HEK293 (cell line): ENCODE results near the gene CHMP6.

Source experiments
- CTCF ChIA-PET: fragments of 350-600 bp; formaldehyde crosslinking; extraction: SDS; loops from one replicate; lab custom pipeline; 2021; ENCODE audit warnings: antibody characterized with exemption; lab: Yijun Ruan, JAX
- POLR2A ChIA-PET: fragments of 300-600 bp; formaldehyde crosslinking; extraction: SDS; loops from one replicate; lab custom pipeline; 2020; ENCODE audit warnings: antibody characterized with exemption, inconsistent platforms; lab: Yijun Ruan, JAX
- H3K27ac ChIP-seq: fragments of 200-500 bp; sonication (Bioruptor generic); 2 replicates; pipeline ENCODE4 v1.5.1; 2014; ENCODE audit warnings: low read depth, low read length, control low read depth, inconsistent platforms; ENCODE audit errors: extremely low read depth
- H3K36me3 ChIP-seq, 2 experiments: fragments of 200-500 bp in 1 of 2; sonication (Bioruptor generic) in 1 of 2; 1 replicate in 1 of 2; 2 replicates in 1 of 2; pipeline ENCODE4 v1.5.1; 2014 to 2017; ENCODE audit warnings: inconsistent platforms in 2 of 2, low read length in 2 of 2; ENCODE audit not compliant: control insufficient read depth in 2 of 2, insufficient read depth in 1 of 2
- H3K4me1 ChIP-seq: fragments of 200-500 bp; sonication (Bioruptor generic); 2 replicates; pipeline ENCODE4 v1.5.1; 2014; ENCODE audit warnings: mild to moderate bottlenecking, low read length, inconsistent platforms; ENCODE audit not compliant: control insufficient read depth, insufficient read depth
- H3K4me3 ChIP-seq: 2 replicates; pipeline ENCODE4 v1.5.1; 2011; ENCODE audit warnings: low read depth, mild to moderate bottlenecking, control low read depth, low read length, moderate library complexity
- H3K9me3 ChIP-seq: fragments of 200-500 bp; sonication (Bioruptor generic); 2 replicates; pipeline ENCODE4 v1.5.1; 2014; ENCODE audit warnings: low read depth, low read length, inconsistent platforms; ENCODE audit not compliant: control insufficient read depth, insufficient read depth
- EGR2 ChIP-seq: fragments of 450-650 bp; formaldehyde crosslinking; IDR thresholded peaks from 2 replicates; pipeline ENCODE4 v1.5.1; 2016; ENCODE audit warnings: low read depth, missing biosample characterization, missing genetic modification characterization
- FEZF1 ChIP-seq: fragments of 450-650 bp; formaldehyde crosslinking; IDR thresholded peaks from 2 replicates; pipeline ENCODE4 v1.5.1; 2016; ENCODE audit warnings: missing biosample characterization, missing genetic modification characterization
- GLIS1 ChIP-seq: fragments of 450-650 bp; formaldehyde crosslinking; IDR thresholded peaks from 2 replicates; pipeline ENCODE4 v1.5.1; 2016; ENCODE audit warnings: missing biosample characterization, missing genetic modification characterization
- GLIS2 ChIP-seq: fragments of 450-650 bp; formaldehyde crosslinking; IDR thresholded peaks from 2 replicates; pipeline ENCODE4 v1.5.1; 2016; ENCODE audit warnings: missing biosample characterization, missing genetic modification characterization
- SP3 ChIP-seq: fragments of 450-650 bp; formaldehyde crosslinking; IDR thresholded peaks from 2 replicates; pipeline ENCODE4 v1.5.1; 2016; ENCODE audit warnings: missing biosample characterization, missing genetic modification characterization
- ZFHX2 ChIP-seq: fragments of 450-650 bp; formaldehyde crosslinking; conservative IDR thresholded peaks from 2 replicates; pipeline ENCODE4 v1.5.1; 2016; ENCODE audit warnings: missing biosample characterization, missing genetic modification characterization
- ZIC2 ChIP-seq: fragments of 450-650 bp; formaldehyde crosslinking; IDR thresholded peaks from 2 replicates; pipeline ENCODE4 v1.5.1; 2016; ENCODE audit warnings: missing biosample characterization, missing genetic modification characterization
- ZNF112 ChIP-seq: fragments of 450-650 bp; formaldehyde crosslinking; IDR thresholded peaks from 2 replicates; pipeline ENCODE4 v1.5.0; 2017; ENCODE audit warnings: missing biosample characterization, missing genetic modification characterization
- ZNF169 ChIP-seq: fragments of 450-650 bp; formaldehyde crosslinking; IDR thresholded peaks from 2 replicates; pipeline ENCODE4 v1.5.1; 2016; ENCODE audit warnings: missing biosample characterization, missing genetic modification characterization
- ZNF18 ChIP-seq: fragments of 450-650 bp; formaldehyde crosslinking; IDR thresholded peaks from 2 replicates; pipeline ENCODE4 v1.5.1; 2016; ENCODE audit warnings: missing biosample characterization, missing genetic modification characterization
- ZNF423 ChIP-seq: fragments of 450-650 bp; formaldehyde crosslinking; IDR thresholded peaks from 2 replicates; pipeline ENCODE4 v1.5.1; 2016; ENCODE audit warnings: missing biosample characterization, missing genetic modification characterization
- ZNF792 ChIP-seq: fragments of 450-650 bp; formaldehyde crosslinking; IDR thresholded peaks from 2 replicates; pipeline ENCODE4 v1.5.1; 2016; ENCODE audit warnings: missing biosample characterization, missing genetic modification characterization
- ZSCAN30 ChIP-seq: fragments of 450-650 bp; IDR thresholded peaks from 2 replicates; pipeline ENCODE4 v1.5.1; 2018; ENCODE audit warnings: missing biosample characterization, mild to moderate bottlenecking, missing genetic modification characterization, moderate library complexity
- TF ChIP-seq, protein P1 (sequence below): fragments of 450-650 bp; formaldehyde crosslinking; IDR thresholded peaks from 2 replicates; pipeline ENCODE4 v1.5.1; 2016; ENCODE audit warnings: missing biosample characterization, missing genetic modification characterization, low read depth
- TF ChIP-seq, protein P2 (sequence below): fragments of 450-650 bp; formaldehyde crosslinking; IDR thresholded peaks from 2 replicates; pipeline ENCODE4 v1.5.1; 2017; ENCODE audit warnings: missing biosample characterization, missing genetic modification characterization

The CHMP6 gene

DNA sequence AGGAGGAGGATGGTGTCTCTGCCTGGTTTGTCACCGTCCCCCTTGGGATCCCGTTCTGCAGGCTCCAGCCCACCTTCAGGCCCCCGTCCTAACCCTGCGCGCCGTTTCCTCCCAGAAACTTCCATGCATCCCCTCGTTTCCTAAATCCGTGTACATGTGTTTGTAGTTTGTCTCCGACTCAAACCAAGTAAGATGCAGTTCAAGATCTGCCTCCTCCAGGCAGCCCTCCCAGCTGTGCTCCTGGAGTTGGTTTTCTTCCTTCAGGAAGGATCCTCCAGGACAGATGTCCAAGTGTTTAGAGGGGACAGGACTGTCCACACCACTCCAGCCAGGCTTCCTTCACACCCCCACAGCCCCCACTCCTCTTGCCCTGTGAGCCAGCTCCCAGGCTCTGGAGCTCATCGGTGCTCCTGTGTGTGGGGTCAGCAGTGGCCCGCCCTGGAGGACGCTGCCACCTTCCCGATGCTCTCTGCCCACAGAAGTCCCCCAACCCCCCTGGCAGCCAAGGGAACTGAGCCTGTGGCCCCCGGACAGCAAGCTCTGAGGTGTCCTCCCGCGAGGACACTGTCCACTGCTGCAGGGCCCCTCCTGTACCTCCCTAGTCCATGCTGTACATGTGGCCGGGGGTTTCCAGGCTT, 54.6 kb downstream of the CHMP6 start:
- TF ChIP-seq ZNF423 (tag by site-specific recombination) (no peak), ZSCAN30 (tag by site-specific recombination) (peak; percentile 59; the same call in 1 of the 2 replicates)
- POLR2A ChIA-PET: interaction anchor here (2.1 to 2.9 kb wide), 3 partner anchors 9 to 48 kb away, joined by 6 to 10 read pairs (median 9); partner anchors contain the start of gene BAIAP2
- Histone ChIP-seq H3K9me3 (no peaks in the 10 kb centered on the region), H3K36me3 (peaks cover 0 to 7% of the 10 kb centered on the region in 2 experiments; a peak in 1 of 3 replicates), H3K27ac (no peak overlapping the region), H3K4me3 (no peak overlapping the region), H3K4me1 (peaks cover 14% of the 10 kb centered on the region)
- CTCF ChIA-PET: interaction anchor here (0.7 kb wide), 1 partner anchor 17 kb away, joined by 3 read pairs; no protein-coding TSS in a partner anchor

GRCh38 chr17:81046770-81047359, 55.2 kb downstream of the CHMP6 start:
- H3K9me3 ChIP-seq: no peaks in the 10 kb centered on the region
- peaks cover 0 to 7% of the 10 kb centered on the region in 2 experiments; a peak in 1 of 3 replicates for H3K36me3 ChIP-seq
- CTCF ChIA-PET: interaction anchor here (0.7 kb wide), 1 partner anchor 16 kb away, joined by 3 read pairs; no protein-coding TSS in a partner anchor
- H3K4me1 ChIP-seq: peaks cover 14% of the 10 kb centered on the region
- TF ChIP-seq ZFHX2 (tag by site-specific recombination) (peak; percentile 86), ZNF169 (tag by site-specific recombination) (no peak), EGR2 (tag by site-specific recombination) (peak; percentile 50; the same call in 1 of the 2 replicates)
- TF ChIP-seq, all 188 proteins: peak for 2
- H3K27ac ChIP-seq: no peak overlapping the region
- H3K4me3 ChIP-seq: no peak overlapping the region
- POLR2A ChIA-PET: interaction anchor here (2.6 kb wide), 1 partner anchor 12 kb away, joined by 9 read pairs; the partner anchor contains the start of gene BAIAP2

- POLR2A ChIA-PET: interaction anchor here (2.7 to 4.2 kb wide), 2 partner anchors 13 to 46 kb away, joined by 11 to 23 read pairs; partner anchors contain the start of gene BAIAP2
- CTCF ChIA-PET: interaction anchor here (1.0 to 2.3 kb wide), 5 partner anchors 9 to 53 kb away, joined by 3 to 8 read pairs (median 4); no protein-coding TSS in a partner anchor
These were observed 57.3 kb downstream of the CHMP6 start for GRCh38 chr17:81048827-81049371.

DNA sequence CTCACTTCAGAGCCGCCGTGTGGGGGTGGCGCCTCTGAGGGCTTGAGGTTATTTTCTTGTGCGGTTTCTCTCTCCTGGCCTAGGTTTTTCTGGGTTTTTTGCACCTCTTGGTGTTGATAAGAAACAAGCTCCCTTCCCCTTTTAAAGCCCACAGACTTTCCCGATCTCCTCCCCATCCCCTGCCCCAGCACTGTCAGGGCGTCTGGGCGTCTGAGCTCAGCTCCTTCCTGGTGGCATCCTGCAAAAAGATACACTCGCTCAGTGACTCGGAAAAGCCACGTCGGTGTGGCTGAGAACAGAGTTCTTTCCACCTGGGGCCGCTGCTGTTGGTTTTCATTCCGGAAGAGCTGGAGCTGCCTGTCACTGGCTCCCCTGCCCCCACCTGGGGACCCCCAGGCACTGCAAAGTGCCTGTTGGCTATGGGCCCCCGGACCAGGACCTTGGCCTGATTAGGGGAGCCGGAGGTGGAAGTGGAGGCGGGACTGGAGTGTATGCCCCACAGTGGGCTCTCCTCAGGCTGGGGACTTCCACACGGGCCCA, 57.8 kb downstream of the CHMP6 start:
- H3K27ac ChIP-seq: no peak overlapping the region
- TF ChIP-seq, protein P1, sequence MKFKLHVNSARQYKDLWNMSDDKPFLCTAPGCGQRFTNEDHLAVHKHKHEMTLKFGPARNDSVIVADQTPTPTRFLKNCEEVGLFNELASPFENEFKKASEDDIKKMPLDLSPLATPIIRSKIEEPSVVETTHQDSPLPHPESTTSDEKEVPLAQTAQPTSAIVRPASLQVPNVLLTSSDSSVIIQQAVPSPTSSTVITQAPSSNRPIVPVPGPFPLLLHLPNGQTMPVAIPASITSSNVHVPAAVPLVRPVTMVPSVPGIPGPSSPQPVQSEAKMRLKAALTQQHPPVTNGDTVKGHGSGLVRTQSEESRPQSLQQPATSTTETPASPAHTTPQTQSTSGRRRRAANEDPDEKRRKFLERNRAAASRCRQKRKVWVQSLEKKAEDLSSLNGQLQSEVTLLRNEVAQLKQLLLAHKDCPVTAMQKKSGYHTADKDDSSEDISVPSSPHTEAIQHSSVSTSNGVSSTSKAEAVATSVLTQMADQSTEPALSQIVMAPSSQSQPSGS (tag by site-specific recombination): no peak
- TF ChIP-seq, protein P2, sequence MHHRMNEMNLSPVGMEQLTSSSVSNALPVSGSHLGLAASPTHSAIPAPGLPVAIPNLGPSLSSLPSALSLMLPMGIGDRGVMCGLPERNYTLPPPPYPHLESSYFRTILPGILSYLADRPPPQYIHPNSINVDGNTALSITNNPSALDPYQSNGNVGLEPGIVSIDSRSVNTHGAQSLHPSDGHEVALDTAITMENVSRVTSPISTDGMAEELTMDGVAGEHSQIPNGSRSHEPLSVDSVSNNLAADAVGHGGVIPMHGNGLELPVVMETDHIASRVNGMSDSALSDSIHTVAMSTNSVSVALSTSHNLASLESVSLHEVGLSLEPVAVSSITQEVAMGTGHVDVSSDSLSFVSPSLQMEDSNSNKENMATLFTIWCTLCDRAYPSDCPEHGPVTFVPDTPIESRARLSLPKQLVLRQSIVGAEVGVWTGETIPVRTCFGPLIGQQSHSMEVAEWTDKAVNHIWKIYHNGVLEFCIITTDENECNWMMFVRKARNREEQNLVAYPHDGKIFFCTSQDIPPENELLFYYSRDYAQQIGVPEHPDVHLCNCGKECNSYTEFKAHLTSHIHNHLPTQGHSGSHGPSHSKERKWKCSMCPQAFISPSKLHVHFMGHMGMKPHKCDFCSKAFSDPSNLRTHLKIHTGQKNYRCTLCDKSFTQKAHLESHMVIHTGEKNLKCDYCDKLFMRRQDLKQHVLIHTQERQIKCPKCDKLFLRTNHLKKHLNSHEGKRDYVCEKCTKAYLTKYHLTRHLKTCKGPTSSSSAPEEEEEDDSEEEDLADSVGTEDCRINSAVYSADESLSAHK: no peak
- TF ChIP-seq ZNF112 (tag by site-specific recombination): no peak
- H3K36me3 ChIP-seq: peaks cover 0 to 7% of the 10 kb centered on the region in 2 experiments; a peak in 1 of 3 replicates
- POLR2A ChIA-PET: interaction anchor here (1.6 to 4.2 kb wide), 3 partner anchors 13 to 48 kb away, joined by 8 to 23 read pairs (median 11); partner anchors contain the start of gene BAIAP2
- CTCF ChIA-PET: interaction anchor here (1.0 to 2.3 kb wide), 5 partner anchors 9 to 53 kb away, joined by 3 to 8 read pairs (median 4); no protein-coding TSS in a partner anchor
- no peak overlapping the region for H3K4me3 ChIP-seq
- H3K9me3 ChIP-seq: no peaks in the 10 kb centered on the region
- H3K4me1 ChIP-seq: peaks cover 16% of the 10 kb centered on the region

More at GRCh38 chr17:81048827-81049371, 57.3 kb downstream of the CHMP6 start:
- no peak overlapping the region for H3K4me3 ChIP-seq
- H3K27ac ChIP-seq: no peak overlapping the region
- peaks cover 0 to 7% of the 10 kb centered on the region in 2 experiments; a peak in 1 of 3 replicates for H3K36me3 ChIP-seq
- H3K4me1 ChIP-seq: peaks cover 18% of the 10 kb centered on the region
- TF ChIP-seq ZIC2: peak; percentile 52
- TF ChIP-seq FEZF1 (tag by site-specific recombination): no peak
- no peak for TF ChIP-seq ZNF18 (tag by site-specific recombination)
- TF ChIP-seq GLIS1 (tag by site-specific recombination): peak; percentile 66
- no peak for TF ChIP-seq SP3 (tag by site-specific recombination)
- TF ChIP-seq GLIS2 (tag by site-specific recombination): 0 out of 2 replicates have a peak, but pooled peaks have one; percentile 54
- no peak for TF ChIP-seq ZNF792
- H3K9me3 ChIP-seq: no peaks in the 10 kb centered on the region
